ENCODE results near the gene BRD7. TPM values are rescaled to one million over a fixed set of nuclear protein-coding genes. Genes with fewer than 3 reads are reported as not detected.

Gene BRD7
- polyA plus RNA-seq, 3 donors: 11.4 to 33.0 (median 21.2) TPM

GRCh38 chr16:50272111-50272571 is 96.6 kb downstream of the BRD7 start:
- Histone ChIP-seq H3K9ac (ENCODE audit: insufficient read depth, low read length, poor library complexity, severe bottlenecking) (peak overlapping the region; percentile 25), H4K20me1 (ENCODE audit: insufficient read depth, low read length) (peaks cover 3% of the 10 kb centered on the region), H3K4me3 (replicated peaks in 1 of 3; ENCODE audit: low read depth in 2 of 3, low read length in 3 of 3) (peak overlapping the region in 1 of 3 experiments; percentile 86), H3K4me1 (ENCODE audit: control insufficient read depth in 1 of 2, insufficient read depth in 2 of 2, low read length in 2 of 2) (peaks cover 95 to 96% of the 10 kb centered on the region in 2 donors), H3K4me2 (replicated peaks; ENCODE audit: extremely low read depth, low read length, poor library complexity, severe bottlenecking) (peak overlapping the region; percentile 97), H3K27ac (ENCODE audit: low read depth in 1 of 2, low read length in 2 of 2) (peak overlapping the region; percentile 93 to 97), H3K9me3 (replicated peaks in 1 of 2; ENCODE audit: control insufficient read depth in 1 of 2, insufficient read depth in 1 of 2, low read length in 2 of 2) (no peaks in the 10 kb centered on the region), H3K79me2 (ENCODE audit: insufficient read depth, low read length) (peaks cover 100% of the 10 kb centered on the region), H3K27me3 (ENCODE audit: control insufficient read depth in 2 of 2, insufficient read depth in 2 of 2, low read length in 2 of 2) (no peaks in the 10 kb centered on the region), H3K36me3 (replicated peaks in 1 of 2; ENCODE audit: control insufficient read depth in 1 of 2, insufficient read depth in 2 of 2, low read length in 2 of 2) (no peaks in the 10 kb centered on the region), H2AFZ (ENCODE audit: insufficient read depth, low read depth, low read length, poor library complexity, severe bottlenecking) (no peak overlapping the region)
- no peaks in the 10 kb centered on the region for H3K27me3 Mint-ChIP-seq (ENCODE audit: low read depth in 3 of 3)
- H3K4me3 Mint-ChIP-seq: peak overlapping the region in 1 of 2 donors; percentile 45
- peaks cover 87% of the 10 kb centered on the region for H3K4me1 Mint-ChIP-seq
- H3K9me3 Mint-ChIP-seq: peaks cover 0 to 2% (median 0%) of the 10 kb centered on the region in 7 donors
- intact Hi-C loops (cut with micrococcal nuclease): loop anchor here (10.0 kb wide), 2 partner anchors 177 to 423 kb away; partner anchors contain the start of gene NOD2 (in 1 of the 2)
- WGBS (ENCODE audit: insufficient coverage): 25% methylated on average over 7 of the region's 7 CpGs
- peaks cover 7 to 29% of the 10 kb centered on the region in 2 donors for H3K36me3 Mint-ChIP-seq
- H3K27ac Mint-ChIP-seq: peak overlapping the region; percentile 77 to 100 (median 90)
- peak in 2 of 3 donors; percentile 42 to 73 for DNase-seq
- TF ChIP-seq CTCF (IDR thresholded peaks at IDR 0.05): no peak

GRCh38 chr16:50271148-50272041 is 97.4 kb downstream of the BRD7 start:
- Histone ChIP-seq H3K4me1 (ENCODE audit: control insufficient read depth in 1 of 2, insufficient read depth in 2 of 2, low read length in 2 of 2) (peaks cover 95 to 96% of the 10 kb centered on the region in 2 donors), H3K9ac (ENCODE audit: insufficient read depth, low read length, poor library complexity, severe bottlenecking) (peak overlapping the region; percentile 33), H3K27me3 (ENCODE audit: control insufficient read depth in 2 of 2, insufficient read depth in 2 of 2, low read length in 2 of 2) (no peaks in the 10 kb centered on the region), H3K4me3 (replicated peaks in 1 of 3; ENCODE audit: low read depth in 2 of 3, low read length in 3 of 3) (peak overlapping the region in 1 of 3 experiments; percentile 86), H2AFZ (ENCODE audit: insufficient read depth, low read depth, low read length, poor library complexity, severe bottlenecking) (no peak overlapping the region), H4K20me1 (ENCODE audit: insufficient read depth, low read length) (peaks cover 3% of the 10 kb centered on the region), H3K4me2 (replicated peaks; ENCODE audit: extremely low read depth, low read length, poor library complexity, severe bottlenecking) (peak overlapping the region; percentile 40), H3K27ac (ENCODE audit: low read depth in 1 of 2, low read length in 2 of 2) (peak overlapping the region; percentile 93 to 97), H3K79me2 (ENCODE audit: insufficient read depth, low read length) (peaks cover 100% of the 10 kb centered on the region), H3K36me3 (replicated peaks in 1 of 2; ENCODE audit: control insufficient read depth in 1 of 2, insufficient read depth in 2 of 2, low read length in 2 of 2) (no peaks in the 10 kb centered on the region), H3K9me3 (replicated peaks in 1 of 2; ENCODE audit: control insufficient read depth in 1 of 2, insufficient read depth in 1 of 2, low read length in 2 of 2) (no peaks in the 10 kb centered on the region)
- intact Hi-C loops (cut with micrococcal nuclease): loop anchor here (1.0 to 10.0 kb wide), 3 partner anchors 11 to 423 kb away; partner anchors contain the start of gene NOD2 (in 1 of the 2)
- Mint-ChIP-seq H3K27me3 (ENCODE audit: low read depth in 3 of 3) (no peaks in the 10 kb centered on the region), H3K4me3 (peak overlapping the region; percentile 12 to 45), H3K9me3 (peaks cover 0 to 2% (median 0%) of the 10 kb centered on the region in 7 donors), H3K27ac (peak overlapping the region; percentile 79 to 100 (median 90)), H3K36me3 (peaks cover 7 to 29% of the 10 kb centered on the region in 2 donors), H3K4me1 (peaks cover 87% of the 10 kb centered on the region)
- 63% methylated on average over 5 of the region's 15 CpGs for WGBS (ENCODE audit: insufficient coverage)
- DNase-seq: no peak
- TF ChIP-seq CTCF (IDR thresholded peaks at IDR 0.05): no peak
